Measurements from ENCODE around the gene PDE4D.

GRCh38 chr5:59648038-59648831 is 245.3 kb downstream of the PDE4D start:
- TF ChIP-seq ZNF274 (IDR thresholded peaks at IDR 0.05; ENCODE audit: low read depth, low read length), result no peak
- no peak for TF ChIP-seq YY1 (IDR thresholded peaks at IDR 0.05; ENCODE audit: insufficient read depth, insufficient read length)
- no peak for TF ChIP-seq SUZ12 (IDR thresholded peaks at IDR 0.05; ENCODE audit: extremely low read depth, insufficient read depth, insufficient read length)

Data from NT2/D1 (cell line).